ENCODE measurements around the gene DNAH14. TPM values are rescaled to one million over a fixed set of nuclear protein-coding genes. Genes with fewer than 3 reads are reported as not detected.

DNAH14 gene
- total RNA-seq, 1 donor from 2014 or later, result 3.0 TPM

DNA sequence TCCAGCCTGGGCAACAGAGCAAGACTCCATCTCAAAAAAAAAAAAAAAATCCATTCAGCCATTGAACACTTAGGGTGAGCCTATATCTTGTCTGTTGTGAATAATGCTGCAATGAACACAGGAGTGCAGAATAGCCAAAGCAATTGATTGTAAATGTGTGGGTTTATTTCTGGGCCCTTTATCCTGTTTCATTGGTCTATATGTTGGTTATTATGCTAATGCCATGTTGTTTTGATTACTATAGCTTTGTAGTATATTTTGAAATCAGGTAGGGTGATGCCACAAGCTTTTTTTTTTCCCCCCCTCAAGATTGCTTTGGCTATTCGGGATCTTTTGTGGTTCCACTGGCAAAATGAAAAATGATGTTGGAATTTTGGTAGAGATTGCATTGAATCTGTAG, 330.8 kb downstream of the DNAH14 start:
- TF ChIP-seq, protein P1, sequence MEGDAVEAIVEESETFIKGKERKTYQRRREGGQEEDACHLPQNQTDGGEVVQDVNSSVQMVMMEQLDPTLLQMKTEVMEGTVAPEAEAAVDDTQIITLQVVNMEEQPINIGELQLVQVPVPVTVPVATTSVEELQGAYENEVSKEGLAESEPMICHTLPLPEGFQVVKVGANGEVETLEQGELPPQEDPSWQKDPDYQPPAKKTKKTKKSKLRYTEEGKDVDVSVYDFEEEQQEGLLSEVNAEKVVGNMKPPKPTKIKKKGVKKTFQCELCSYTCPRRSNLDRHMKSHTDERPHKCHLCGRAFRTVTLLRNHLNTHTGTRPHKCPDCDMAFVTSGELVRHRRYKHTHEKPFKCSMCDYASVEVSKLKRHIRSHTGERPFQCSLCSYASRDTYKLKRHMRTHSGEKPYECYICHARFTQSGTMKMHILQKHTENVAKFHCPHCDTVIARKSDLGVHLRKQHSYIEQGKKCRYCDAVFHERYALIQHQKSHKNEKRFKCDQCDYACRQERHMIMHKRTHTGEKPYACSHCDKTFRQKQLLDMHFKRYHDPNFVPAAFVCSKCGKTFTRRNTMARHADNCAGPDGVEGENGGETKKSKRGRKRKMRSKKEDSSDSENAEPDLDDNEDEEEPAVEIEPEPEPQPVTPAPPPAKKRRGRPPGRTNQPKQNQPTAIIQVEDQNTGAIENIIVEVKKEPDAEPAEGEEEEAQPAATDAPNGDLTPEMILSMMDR (IDR thresholded peaks at IDR 0.05; ENCODE audit: borderline replicate concordance), result no peak
- Histone ChIP-seq H3K27ac (replicated peaks) (no peak overlapping the region), H3K9me3 (replicated peaks) (peaks cover 23% of the 10 kb centered on the region), H3K27me3 (ENCODE audit: low read depth) (no peaks in the 10 kb centered on the region), H3K36me3 (no peaks in the 10 kb centered on the region), H3K4me3 (no peak overlapping the region), H3K4me1 (no peaks in the 10 kb centered on the region)
- DNase-seq, result no peak
- intact Hi-C loops (cut with micrococcal nuclease), result no loop called here

DNA sequence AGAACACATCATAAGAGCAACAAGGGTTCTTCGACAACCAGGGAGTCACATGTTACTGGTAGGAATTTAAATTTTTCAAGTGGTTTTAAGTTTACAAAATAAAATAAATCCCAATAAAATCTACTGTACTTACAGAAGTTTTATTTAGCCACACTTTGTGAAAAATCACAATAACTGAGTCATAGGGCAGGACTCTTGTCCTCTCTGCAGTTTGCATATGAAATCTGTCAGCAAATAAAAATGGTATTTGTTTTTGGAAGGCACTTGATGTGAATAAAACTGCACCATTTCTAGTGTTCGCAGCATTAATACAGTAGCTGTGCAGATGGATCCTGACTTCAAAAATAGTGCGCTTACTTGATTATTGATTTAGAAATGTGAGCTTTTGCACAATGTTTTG, 348.0 kb downstream of the DNAH14 start:
- H3K36me3 ChIP-seq, result no peaks in the 10 kb centered on the region
- TF ChIP-seq, protein P1 (IDR thresholded peaks at IDR 0.05; ENCODE audit: borderline replicate concordance), result no peak
- intact Hi-C loops (cut with micrococcal nuclease), result no loop called here
- H3K27me3 ChIP-seq (ENCODE audit: low read depth), result no peaks in the 10 kb centered on the region
- H3K4me1 ChIP-seq, result no peaks in the 10 kb centered on the region
- no peak for DNase-seq
- H3K4me3 ChIP-seq, result no peak overlapping the region
- H3K27ac ChIP-seq (replicated peaks), result no peak overlapping the region
- peaks cover 29% of the 10 kb centered on the region for H3K9me3 ChIP-seq (replicated peaks)

DNA sequence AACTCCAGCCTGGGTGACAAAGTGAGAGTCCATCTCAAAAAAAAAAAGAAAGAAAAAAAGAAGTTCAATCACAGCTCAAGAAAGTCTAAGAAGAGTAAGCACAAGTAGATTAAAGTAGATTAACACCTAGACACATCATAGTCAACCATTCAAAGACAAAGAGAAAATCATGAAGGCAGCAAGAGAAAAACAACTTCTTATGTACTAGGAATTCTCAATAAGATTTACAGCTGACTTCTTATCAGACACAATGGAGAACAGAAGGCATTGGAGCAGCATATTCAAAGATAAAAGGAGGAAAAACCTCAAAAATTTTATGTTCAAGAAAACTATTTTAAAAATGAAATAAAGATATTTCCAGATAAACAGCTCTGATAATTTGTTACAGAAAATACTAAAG, 351.1 kb downstream of the DNAH14 start:
- TF ChIP-seq, protein P1 (IDR thresholded peaks at IDR 0.05; ENCODE audit: borderline replicate concordance), result no peak
- H3K36me3 ChIP-seq, result no peaks in the 10 kb centered on the region
- intact Hi-C loops (cut with micrococcal nuclease), result no loop called here
- H3K4me1 ChIP-seq, result no peaks in the 10 kb centered on the region
- H3K27me3 ChIP-seq (ENCODE audit: low read depth), result no peaks in the 10 kb centered on the region
- H3K27ac ChIP-seq (replicated peaks), result no peak overlapping the region
- peaks cover 29% of the 10 kb centered on the region for H3K9me3 ChIP-seq (replicated peaks)
- DNase-seq, result no peak
- no peak overlapping the region for H3K4me3 ChIP-seq

DNA sequence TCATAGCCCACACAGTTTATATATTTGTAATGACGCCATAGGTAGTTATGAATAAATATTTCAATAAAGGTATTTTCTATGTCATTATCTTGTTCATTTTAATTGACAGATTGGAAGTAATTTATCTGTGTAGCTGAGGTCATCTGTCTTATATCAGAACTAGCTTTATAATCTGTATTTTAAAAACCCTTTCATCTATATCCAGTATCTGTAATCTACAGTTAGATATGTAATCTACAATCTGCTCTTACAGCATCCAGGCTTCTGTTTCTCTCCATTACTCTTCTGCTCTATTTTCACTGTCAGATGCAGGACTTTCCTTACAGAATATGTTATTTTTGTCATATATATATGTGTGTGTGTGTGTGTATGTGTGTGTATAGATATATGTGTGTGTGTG, 360.8 kb downstream of the DNAH14 start:
- no peak overlapping the region for H3K4me3 ChIP-seq
- peaks cover 36% of the 10 kb centered on the region for H3K9me3 ChIP-seq (replicated peaks)
- TF ChIP-seq, protein P1 (IDR thresholded peaks at IDR 0.05; ENCODE audit: borderline replicate concordance), result no peak
- no peaks in the 10 kb centered on the region for H3K27me3 ChIP-seq (ENCODE audit: low read depth)
- no peak overlapping the region for H3K27ac ChIP-seq (replicated peaks)
- DNase-seq, result no peak
- no peaks in the 10 kb centered on the region for H3K4me1 ChIP-seq
- intact Hi-C loops (cut with micrococcal nuclease), result no loop called here
- no peaks in the 10 kb centered on the region for H3K36me3 ChIP-seq

DNA sequence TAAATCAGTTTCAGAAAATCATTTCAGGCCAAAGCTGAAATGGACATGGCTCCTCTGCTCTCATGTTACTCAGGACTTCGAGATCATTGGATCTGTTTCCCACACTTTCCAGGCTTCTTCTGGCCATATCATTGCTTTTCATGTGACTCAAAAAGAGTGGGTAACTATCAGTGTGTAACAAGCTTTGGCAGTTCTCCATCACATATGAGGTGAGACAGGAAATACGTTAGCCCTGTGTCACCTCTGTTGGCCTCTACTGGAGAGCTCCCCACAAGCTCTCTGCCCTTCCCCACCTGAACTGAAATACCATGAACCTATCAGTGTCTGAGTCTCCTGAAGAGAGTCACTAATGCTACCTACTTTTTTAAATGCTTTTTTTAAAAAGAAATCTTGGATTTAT, 370.1 kb downstream of the DNAH14 start:
- H3K9me3 ChIP-seq (replicated peaks), result peaks cover 23% of the 10 kb centered on the region
- no peaks in the 10 kb centered on the region for H3K4me1 ChIP-seq
- no peaks in the 10 kb centered on the region for H3K27me3 ChIP-seq (ENCODE audit: low read depth)
- TF ChIP-seq, protein P1 (IDR thresholded peaks at IDR 0.05; ENCODE audit: borderline replicate concordance), result no peak
- no peak overlapping the region for H3K27ac ChIP-seq (replicated peaks)
- intact Hi-C loops (cut with micrococcal nuclease), result no loop called here
- DNase-seq, result no peak
- H3K4me3 ChIP-seq, result no peak overlapping the region
- no peaks in the 10 kb centered on the region for H3K36me3 ChIP-seq

DNA sequence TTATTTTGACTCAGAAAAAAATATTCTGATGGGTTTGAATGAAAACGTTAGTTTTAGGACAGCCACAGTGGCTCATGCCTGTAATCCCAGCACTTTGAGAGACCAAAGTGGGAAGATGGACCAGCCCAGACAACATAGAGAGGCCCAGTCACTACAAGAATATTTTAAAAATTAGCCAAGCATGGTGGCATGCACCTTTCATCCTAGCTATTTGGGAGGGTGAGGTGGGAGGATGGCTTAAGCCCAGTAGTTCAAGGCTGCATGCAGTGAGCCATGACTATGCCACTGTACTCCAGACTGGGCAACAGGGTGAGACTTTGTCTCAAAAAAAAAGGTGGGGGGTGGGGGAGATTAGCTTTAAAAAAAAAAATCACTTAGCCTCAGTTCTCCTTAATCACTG, 370.9 kb downstream of the DNAH14 start:
- Histone ChIP-seq H3K27me3 (ENCODE audit: low read depth) (no peaks in the 10 kb centered on the region), H3K4me1 (no peaks in the 10 kb centered on the region), H3K27ac (replicated peaks) (no peak overlapping the region), H3K36me3 (no peaks in the 10 kb centered on the region), H3K9me3 (replicated peaks) (peaks cover 17% of the 10 kb centered on the region), H3K4me3 (no peak overlapping the region)
- intact Hi-C loops (cut with micrococcal nuclease), result no loop called here
- DNase-seq, result no peak
- TF ChIP-seq, protein P1 (IDR thresholded peaks at IDR 0.05; ENCODE audit: borderline replicate concordance), result no peak
